BJ (cell line): ENCODE measurements around the gene RAB8B. TPM values are rescaled to one million over a fixed set of nuclear protein-coding genes. Genes with fewer than 3 reads are reported as not detected.

Experiments
- CTCF ChIA-PET: fragments of 350-600 bp; formaldehyde crosslinking; extraction: SDS; loops from one replicate; lab custom pipeline; 2021; ENCODE audit warnings: antibody characterized with exemption, inconsistent platforms; lab: Yijun Ruan, JAX
- POLR2A ChIA-PET: fragments of 300-600 bp; sonication (Branson Sonifier 250); formaldehyde crosslinking; extraction: SDS; loops from one replicate; lab custom pipeline; 2021; ENCODE audit warnings: antibody characterized with exemption; lab: Charles Lee
- DNase-seq: peaks from one replicate; pipeline ENCODE4 v3.0.0-alpha.2; 2011; ENCODE audit warnings: low read depth
- H3K27me3 ChIP-seq: 2 replicates; pipeline ENCODE4 v1.6.0; 2011; ENCODE audit warnings: low read length; ENCODE audit not compliant: control insufficient read depth, insufficient read depth
- H3K36me3 ChIP-seq: 2 replicates; pipeline ENCODE4 v1.5.1; 2011; ENCODE audit warnings: low read length; ENCODE audit not compliant: control insufficient read depth, insufficient read depth
- H3K4me3 ChIP-seq: 2 replicates; pipeline ENCODE4 v1.5.1; 2011; ENCODE audit warnings: low read depth, mild to moderate bottlenecking, control low read depth, low read length
- CTCF ChIP-seq: IDR thresholded peaks from 2 replicates; pipeline ENCODE4 v1.5.1; 2011; ENCODE audit warnings: low read depth, mild to moderate bottlenecking, control low read depth, inconsistent platforms, low read length, moderate library complexity; ENCODE audit not compliant: insufficient read depth
- polyA plus RNA-seq: library from polyadenylated mRNA; depleted of rRNA; stranded (reverse); fragments of >200 nt; gene quantifications from 2 replicates; pipeline ENCODE4 v1.2.3, GENCODE V29; 2011

Gene RAB8B
- polyA plus RNA-seq, 1 experiment = 16.4 TPM

GRCh38 chr15:63155486-63155885, 33.9 kb upstream of the RAB8B start:
- ChIA-PET CTCF (no interaction called here), POLR2A (no interaction called here)
- no peak for TF ChIP-seq CTCF
- no peak for DNase-seq
- H3K27me3 ChIP-seq = no peaks in the 10 kb centered on the region
- peak overlapping the region; percentile 66 for H3K4me3 ChIP-seq
- H3K36me3 ChIP-seq = peaks cover 8% of the 10 kb centered on the region

- TF ChIP-seq CTCF = no peak
- H3K27me3 ChIP-seq = no peaks in the 10 kb centered on the region
- DNase-seq = no peak
- CTCF ChIA-PET = interaction anchor here (0.8 to 1.6 kb wide), 3 partner anchors 19 to 87 kb away, joined by 3 to 4 read pairs (median 4); no protein-coding TSS in a partner anchor
- peak overlapping the region; percentile 66 for H3K4me3 ChIP-seq
- POLR2A ChIA-PET = interaction anchor here (0.5 to 0.7 kb wide), 2 partner anchors 13 to 54 kb away, joined by 3 to 10 read pairs; no protein-coding TSS in a partner anchor
- peaks cover 8% of the 10 kb centered on the region for H3K36me3 ChIP-seq
Measured at GRCh38 chr15:63156086-63156710, 33.2 kb upstream of the RAB8B start.

GRCh38 chr15:63156755-63157117, 32.7 kb upstream of the RAB8B start:
- Histone ChIP-seq H3K4me3 (peak overlapping the region; percentile 66), H3K36me3 (peaks cover 5% of the 10 kb centered on the region), H3K27me3 (no peaks in the 10 kb centered on the region)
- no peak for DNase-seq
- no peak for TF ChIP-seq CTCF
- POLR2A ChIA-PET = interaction anchor here (1.0 kb wide), 1 partner anchor 56 kb away, joined by 3 read pairs; no protein-coding TSS in a partner anchor
- CTCF ChIA-PET = interaction anchor here (0.8 to 1.6 kb wide), 3 partner anchors 18 to 86 kb away, joined by 3 to 4 read pairs (median 4); no protein-coding TSS in a partner anchor

DNA sequence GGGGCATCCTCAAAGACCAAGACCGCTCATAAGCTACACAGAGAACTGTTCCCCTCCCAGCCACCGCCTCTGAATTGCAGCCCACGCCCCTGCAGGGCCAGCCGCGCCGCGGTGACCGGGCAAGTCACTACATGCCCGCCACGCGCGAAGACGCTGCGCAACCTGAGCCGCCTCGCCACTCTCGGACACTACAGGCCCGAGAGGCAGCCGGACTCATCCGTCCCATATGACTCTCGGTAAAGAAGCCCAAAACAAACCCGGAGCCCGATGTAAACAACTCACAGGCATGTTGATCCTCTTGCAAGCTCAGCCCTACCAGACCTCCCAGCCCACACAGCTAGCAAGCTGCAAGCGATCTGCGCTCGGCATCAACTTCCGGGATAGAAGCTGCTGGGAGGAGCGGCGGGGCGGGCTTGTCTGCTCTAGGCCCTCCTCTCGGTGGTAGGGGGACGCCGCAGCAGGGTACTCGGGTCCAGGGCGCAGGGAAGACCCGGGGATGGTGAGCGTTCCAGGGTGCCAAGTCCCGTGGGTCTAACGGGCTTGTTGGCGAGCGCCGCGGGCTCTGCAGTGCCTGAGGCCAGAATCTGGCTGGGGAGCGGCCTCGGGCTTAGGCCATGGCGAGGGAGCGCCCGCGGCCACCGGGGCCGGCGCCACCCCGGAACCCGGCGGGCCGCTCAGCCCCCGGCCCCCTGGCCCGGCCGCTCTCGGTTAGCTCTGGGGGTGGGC, 32.1 kb upstream of the RAB8B start, which contains the start of gene RPS27L:
Gene RPS27L, minus strand, starts transcription at position 360 of the 726 bp plus-strand sequence. Its CDS starts 72 bp downstream, at position 288.
- peaks cover 5% of the 10 kb centered on the region for H3K36me3 ChIP-seq
- POLR2A ChIA-PET = interaction anchor here (1.0 kb wide), 1 partner anchor 56 kb away, joined by 3 read pairs; no protein-coding TSS in a partner anchor
- H3K27me3 ChIP-seq = no peaks in the 10 kb centered on the region
- H3K4me3 ChIP-seq = peak within 1 kb of the TSS; percentile 66
- no peak for TF ChIP-seq CTCF
- DNase-seq = peak; percentile 65
- CTCF ChIA-PET = interaction anchor here (0.8 to 1.6 kb wide), 4 partner anchors 18 to 86 kb away, joined by 3 to 4 read pairs (median 4); no protein-coding TSS in a partner anchor
